Measurements from ENCODE around the gene SLC16A3. TPM values are rescaled to one million over a fixed set of nuclear protein-coding genes. Genes with fewer than 3 reads are reported as not detected.

SLC16A3 gene
- total and polyA plus RNA-seq, 2 of the 8 experiments (the other 6 are each of a cell fraction or from before 2014, with no cell fraction given) = 3.8 to 8.7 TPM

GRCh38 chr17:82231562-82232321 is 2.9 kb downstream of the SLC16A3 start (continued):
- TF ChIP-seq E2F6 (IDR thresholded peaks at IDR 0.05) (no peak), SAP30 (IDR thresholded peaks at IDR 0.05; ENCODE audit: insufficient read depth, insufficient replicate concordance, low read length) (no peak), TAF7 (optimal IDR thresholded peaks at IDR 0.05; ENCODE audit: borderline replicate concordance, low read depth, low read length) (no peak), KDM4A (IDR thresholded peaks at IDR 0.05; ENCODE audit: low read depth, low read length, severe bottlenecking) (peak; percentile 41), HDAC2 (IDR thresholded peaks at IDR 0.05; ENCODE audit: borderline replicate concordance in 1 of 2, low read depth in 2 of 2, low read length in 2 of 2) (no peak), ATF3 (IDR thresholded peaks at IDR 0.05; ENCODE audit: insufficient read depth, low read depth, low read length) (no peak)

All from H1 (cell line).